GM12878 (cell line): ENCODE data around the gene TCF15. TPM values are rescaled to one million over a fixed set of nuclear protein-coding genes. Genes with fewer than 3 reads are reported as not detected.

Experiments used
- ATAC-seq: fragments of 200-7000 bp; cut with Tn5 transposase; 3 replicates; pipeline ENCODE4 v1.9.1; 2020; ENCODE audit warnings: mild to moderate bottlenecking, moderate library complexity
- BruUV-seq: library from RNA; stranded (reverse); fragments of 400-500 nt; replicated peaks from 2 replicates; lab custom pipeline; 2021; lab: Mats Ljungman, UMichigan
- CTCF ChIA-PET: fragments of 300-600 bp; sonication (Branson Sonifier 250); formaldehyde crosslinking; extraction: SDS; loops from one replicate; lab custom pipeline; 2021; ENCODE audit warnings: inconsistent platforms; lab: Yijun Ruan, JAX
- POLR2A ChIA-PET: fragments of 350-600 bp; formaldehyde crosslinking; extraction: SDS; loops from one replicate; lab custom pipeline; 2021; ENCODE audit warnings: inconsistent platforms; lab: Charles Lee
- RAD21 ChIA-PET: fragments of 300-600 bp; sonication (Branson Sonifier 250); formaldehyde crosslinking; loops from one replicate; lab custom pipeline; 2023; ENCODE audit warnings: antibody characterized with exemption; ENCODE audit not compliant: unreplicated experiment; lab: Charles Lee
- SMC1A ChIA-PET: fragments of 300-600 bp; sonication (Branson Sonifier 250); formaldehyde crosslinking; loops from one replicate; lab custom pipeline; 2023; ENCODE audit not compliant: unreplicated experiment, uncharacterized antibody; lab: Charles Lee
- DNase-seq: peaks from one replicate; pipeline ENCODE4 v3.0.0-alpha.2; 2011; ENCODE audit warnings: low read depth, low spot score
- FAIRE-seq: peaks from 3 replicates; lab custom pipeline; 2011; peaks lifted over from hg19 to GRCh38; lab: Jason Lieb, UNC
- H2AFZ ChIP-seq: 2 replicates; pipeline ENCODE4 v1.6.0; 2011; ENCODE audit warnings: low read depth, low read length, control low read depth; ENCODE audit not compliant: control insufficient read depth
- H3K27ac ChIP-seq: 2 replicates; pipeline ENCODE4 v1.5.1; 2011; ENCODE audit warnings: control low read depth; ENCODE audit not compliant: control insufficient read depth, insufficient read depth
- H3K27me3 ChIP-seq, 2 experiments: replicated peaks in 1 of 2; 2 replicates each; pipeline versions ENCODE4 v1.6.0 to v1.6.1; 2011; ENCODE audit warnings: low read length in 1 of 2; ENCODE audit not compliant: control insufficient read depth in 2 of 2, insufficient read depth in 2 of 2
- H3K36me3 ChIP-seq, 2 experiments: 2 replicates each; pipeline ENCODE4 v1.5.1; 2011; ENCODE audit warnings: low read length in 1 of 2; ENCODE audit not compliant: control insufficient read depth in 2 of 2, insufficient read depth in 2 of 2
- H3K4me1 ChIP-seq: 2 replicates; pipeline ENCODE4 v1.6.1; 2011; ENCODE audit warnings: mild to moderate bottlenecking, low read length, moderate library complexity, mixed read lengths; ENCODE audit not compliant: control insufficient read depth, insufficient read depth
- H3K4me2 ChIP-seq: 2 replicates; pipeline ENCODE4 v1.6.0; 2011; ENCODE audit warnings: control low read depth; ENCODE audit not compliant: control insufficient read depth, insufficient read depth
- H3K4me3 ChIP-seq: fragments of 200-600 bp; sonication (generic); 2 replicates; pipeline ENCODE4 v1.5.1; 2016
- H3K79me2 ChIP-seq: 2 replicates; pipeline ENCODE4 v1.6.0; 2011; ENCODE audit warnings: low read length; ENCODE audit not compliant: control insufficient read depth, insufficient read depth
- H3K9ac ChIP-seq: 2 replicates; pipeline ENCODE4 v1.8.0; 2011; ENCODE audit warnings: low read length, control low read depth, mixed read lengths; ENCODE audit not compliant: control insufficient read depth, insufficient read depth
- H3K9me3 ChIP-seq: replicated peaks from 3 replicates; pipeline ENCODE4 v1.5.1; 2011; ENCODE audit warnings: mild to moderate bottlenecking, low read length; ENCODE audit not compliant: control insufficient read depth, insufficient read depth
- H4K20me1 ChIP-seq: 2 replicates; pipeline ENCODE4 v1.6.0; 2011; ENCODE audit not compliant: control insufficient read depth, insufficient read depth
- BCL11A ChIP-seq: IDR thresholded peaks from 2 replicates; pipeline ENCODE4 v1.6.1; 2011; ENCODE audit warnings: low read depth, low read length
- CBX5 ChIP-seq: sonication (generic); IDR thresholded peaks from 2 replicates; pipeline ENCODE4 v1.6.1; 2016; ENCODE audit warnings: low read depth, moderate library complexity, mild to moderate bottlenecking, inconsistent platforms
- HDGF ChIP-seq: fragments of 450-650 bp; IDR thresholded peaks from 2 replicates; pipeline ENCODE4 v1.6.1; 2016; ENCODE audit warnings: antibody characterized with exemption
- KAT2A ChIP-seq: conservative IDR thresholded peaks from 2 replicates; pipeline ENCODE4 v1.6.1; 2011; ENCODE audit warnings: low read depth, low read length; ENCODE audit not compliant: control insufficient read depth
- MTA2 ChIP-seq: fragments of 450-650 bp; IDR thresholded peaks from 2 replicates; pipeline ENCODE4 v1.6.1; 2016; ENCODE audit warnings: low read depth, mild to moderate bottlenecking, moderate library complexity
- NBN ChIP-seq: fragments of 450-650 bp; IDR thresholded peaks from 2 replicates; pipeline ENCODE4 v1.6.1; 2016
- NFXL1 ChIP-seq: fragments of 450-650 bp; IDR thresholded peaks from 2 replicates; pipeline ENCODE4 v1.6.1; 2017; ENCODE audit warnings: antibody characterized with exemption, mild to moderate bottlenecking, borderline replicate concordance
- POLR2AphosphoS2 ChIP-seq: IDR thresholded peaks from 2 replicates; pipeline ENCODE4 v1.6.1; 2011; ENCODE audit warnings: low read depth, mild to moderate bottlenecking, low read length, improper control_type of control experiment, moderate library complexity
- RAD21 ChIP-seq: IDR thresholded peaks from 2 replicates; pipeline ENCODE4 v1.6.1; 2011; ENCODE audit warnings: mild to moderate bottlenecking, low read depth, low read length, moderate library complexity; ENCODE audit not compliant: insufficient read depth
- RBBP5 ChIP-seq: fragments of 200-600 bp; sonication (generic); conservative IDR thresholded peaks from 2 replicates; pipeline ENCODE4 v1.6.1; 2016
- SUPT20H ChIP-seq: IDR thresholded peaks from 2 replicates; pipeline ENCODE4 v1.6.1; 2011; ENCODE audit warnings: low read depth, mild to moderate bottlenecking, low read length, moderate library complexity, borderline replicate concordance; ENCODE audit not compliant: control insufficient read depth
- YY1 ChIP-seq: IDR thresholded peaks from 2 replicates; pipeline ENCODE4 v1.6.1; 2011; ENCODE audit warnings: low read depth, mild to moderate bottlenecking, low read length
- ZNF24 ChIP-seq: fragments of 450-650 bp; IDR thresholded peaks from 2 replicates; pipeline ENCODE4 v1.6.1; 2017; ENCODE audit warnings: antibody characterized with exemption, mild to moderate bottlenecking
- ZNF687 ChIP-seq: fragments of 450-650 bp; IDR thresholded peaks from 2 replicates; pipeline ENCODE4 v1.6.1; 2017; ENCODE audit warnings: mild to moderate bottlenecking, moderate library complexity
- WGBS: methylation state at CpG from one replicate; pipeline ENCODE4 v1.1.6; 2016; ENCODE audit warnings: low lambda C conversion rate; ENCODE audit not compliant: insufficient replicate concordance, insufficient coverage; ENCODE audit errors: missing lambda C conversion rate; 5-methylcytosine and 5-hydroxymethylcytosine counted together
- in situ Hi-C: fragments of 300-500 bp; cut with MboI; formaldehyde crosslinking; loops from 9 replicates; pipeline ENCODE4 v1.14.3; 2018; ENCODE audit warnings: mixed read lengths
- intact Hi-C: fragments of 100-400 bp; cut with micrococcal nuclease; formaldehyde crosslinking; loops from one replicate; pipeline ENCODE4 v1.14.2; 2022; ENCODE audit not compliant: unreplicated experiment
- polyA plus RNA-seq, 11 experiments: library from polyadenylated mRNA; depleted of rRNA in 4 of 11; unstranded in 6 of 11; stranded (reverse) in 5 of 11; fragments of >200 nt; fragmentation: Nextera tagmentation in 4 of 11; fragmentation: Illumina TruSeq in 1 of 11; extraction: Ambion mirVana in 4 of 11; extraction: Trizol in 1 of 11; gene quantifications; 1 replicate in 1 of 11; 2 replicates in 10 of 11; pipeline versions ENCODE4 v1.2.1 to v1.2.3, GENCODE V29; 2011 to 2016; ENCODE audit warnings: inconsistent platforms in 2 of 11, missing spikeins in 2 of 11, low read depth in 1 of 11
- total RNA-seq, 4 experiments: library from RNA; depleted of rRNA in 3 of 4; stranded (reverse); fragments of >200 nt in 3 of 4; fragmentation: Illumina TruSeq in 1 of 4; extraction: Trizol in 1 of 4; gene quantifications; 2 replicates each; pipeline versions ENCODE4 v1.2.1 to v1.2.3, GENCODE V29; 2013 to 2021
- TF ChIP-seq, protein P1 (sequence below): IDR thresholded peaks from 2 replicates; pipeline ENCODE4 v1.6.1; 2011; ENCODE audit warnings: low read depth, mild to moderate bottlenecking, low read length, moderate library complexity, borderline replicate concordance; ENCODE audit errors: extremely low read depth
- TF ChIP-seq, protein P2 (sequence below): fragments of 450-650 bp; IDR thresholded peaks from 2 replicates; pipeline ENCODE4 v1.6.1; 2018; ENCODE audit warnings: borderline replicate concordance, mild to moderate bottlenecking; ENCODE audit not compliant: partially characterized antibody

The TCF15 gene
- total and polyA plus RNA-seq, 10 of the 15 experiments (the other 5 are each of a cell fraction or from before 2014, with no cell fraction given) = 0.08 TPM; not detected in 9

- ChIA-PET RAD21 (no interaction called here), CTCF (no interaction called here), SMC1A (no interaction called here), POLR2A (no interaction called here)
- no TSS peak for BruUV-seq
- TF ChIP-seq, protein P1, sequence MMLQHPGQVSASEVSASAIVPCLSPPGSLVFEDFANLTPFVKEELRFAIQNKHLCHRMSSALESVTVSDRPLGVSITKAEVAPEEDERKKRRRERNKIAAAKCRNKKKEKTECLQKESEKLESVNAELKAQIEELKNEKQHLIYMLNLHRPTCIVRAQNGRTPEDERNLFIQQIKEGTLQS = no peak
- TF ChIP-seq RBBP5 (no peak), YY1 (no peak), KAT2A (no peak), CBX5 (no peak), POLR2AphosphoS2 (no peak), NFXL1 (no peak), MTA2 (no peak), SUPT20H (no peak), ZNF24 (no peak), HDGF (no peak), NBN (no peak), RAD21 (no peak), BCL11A (no peak), ZNF687 (no peak)
- TF ChIP-seq, protein P2, sequence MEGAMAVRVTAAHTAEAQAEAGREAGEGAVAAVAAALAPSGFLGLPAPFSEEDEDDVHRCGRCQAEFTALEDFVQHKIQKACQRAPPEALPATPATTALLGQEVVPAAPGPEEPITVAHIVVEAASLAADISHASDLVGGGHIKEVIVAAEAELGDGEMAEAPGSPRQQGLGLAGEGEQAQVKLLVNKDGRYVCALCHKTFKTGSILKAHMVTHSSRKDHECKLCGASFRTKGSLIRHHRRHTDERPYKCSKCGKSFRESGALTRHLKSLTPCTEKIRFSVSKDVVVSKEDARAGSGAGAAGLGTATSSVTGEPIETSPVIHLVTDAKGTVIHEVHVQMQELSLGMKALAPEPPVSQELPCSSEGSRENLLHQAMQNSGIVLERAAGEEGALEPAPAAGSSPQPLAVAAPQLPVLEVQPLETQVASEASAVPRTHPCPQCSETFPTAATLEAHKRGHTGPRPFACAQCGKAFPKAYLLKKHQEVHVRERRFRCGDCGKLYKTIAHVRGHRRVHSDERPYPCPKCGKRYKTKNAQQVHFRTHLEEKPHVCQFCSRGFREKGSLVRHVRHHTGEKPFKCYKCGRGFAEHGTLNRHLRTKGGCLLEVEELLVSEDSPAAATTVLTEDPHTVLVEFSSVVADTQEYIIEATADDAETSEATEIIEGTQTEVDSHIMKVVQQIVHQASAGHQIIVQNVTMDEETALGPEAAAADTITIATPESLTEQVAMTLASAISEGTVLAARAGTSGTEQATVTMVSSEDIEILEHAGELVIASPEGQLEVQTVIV = no peak
- Histone ChIP-seq H3K27ac (no peak overlapping the region), H3K4me1 (no peaks in the 10 kb centered on the region), H4K20me1 (no peaks in the 10 kb centered on the region), H3K27me3 (peaks cover 0 to 2% of the 10 kb centered on the region in 2 experiments; a peak in 2 of 4 replicates), H2AFZ (no peak overlapping the region), H3K9ac (no peak overlapping the region), H3K4me2 (no peak overlapping the region), H3K9me3 (no peaks in the 10 kb centered on the region), H3K36me3 (no peaks in the 10 kb centered on the region), H3K4me3 (no peak overlapping the region), H3K79me2 (no peaks in the 10 kb centered on the region)
- WGBS = 10% methylated on average over 9 of the region's 9 CpGs
- no peak for ATAC-seq
- intact Hi-C loops = no loop called here
- no peak for DNase-seq
- no peak for FAIRE-seq
- in situ Hi-C loops = no loop called here
These were observed 25.2 kb upstream of the TCF15 start for GRCh38 chr20:635028-635892.
